Measurements from ENCODE around the gene CISD3.

The CISD3 gene

DNA sequence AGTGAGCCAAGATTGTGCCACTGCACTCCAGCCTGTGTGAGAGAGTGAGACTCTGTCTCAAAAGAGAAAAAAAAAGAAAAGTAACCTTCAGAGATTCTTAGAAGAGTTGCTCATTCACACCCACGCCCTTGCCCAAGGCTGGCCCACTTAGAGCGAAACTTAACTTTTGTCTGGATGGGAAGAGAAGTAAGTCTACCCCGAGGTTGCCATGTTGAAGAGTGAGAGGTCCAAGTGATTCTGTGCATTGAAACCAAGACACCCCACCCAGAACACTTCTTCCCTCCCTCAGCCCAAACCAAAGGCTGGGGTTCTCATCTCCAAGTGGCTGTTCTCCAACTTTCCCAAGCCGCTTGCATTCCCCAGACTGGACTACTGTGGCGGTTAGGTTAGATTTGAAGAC lies 2.4 kb upstream of the CISD3 start:
- DNase-seq (ENCODE audit: low read depth in 1 of 2, low spot score in 1 of 2), result peak in 1 of 2 donors; percentile 53

DNA sequence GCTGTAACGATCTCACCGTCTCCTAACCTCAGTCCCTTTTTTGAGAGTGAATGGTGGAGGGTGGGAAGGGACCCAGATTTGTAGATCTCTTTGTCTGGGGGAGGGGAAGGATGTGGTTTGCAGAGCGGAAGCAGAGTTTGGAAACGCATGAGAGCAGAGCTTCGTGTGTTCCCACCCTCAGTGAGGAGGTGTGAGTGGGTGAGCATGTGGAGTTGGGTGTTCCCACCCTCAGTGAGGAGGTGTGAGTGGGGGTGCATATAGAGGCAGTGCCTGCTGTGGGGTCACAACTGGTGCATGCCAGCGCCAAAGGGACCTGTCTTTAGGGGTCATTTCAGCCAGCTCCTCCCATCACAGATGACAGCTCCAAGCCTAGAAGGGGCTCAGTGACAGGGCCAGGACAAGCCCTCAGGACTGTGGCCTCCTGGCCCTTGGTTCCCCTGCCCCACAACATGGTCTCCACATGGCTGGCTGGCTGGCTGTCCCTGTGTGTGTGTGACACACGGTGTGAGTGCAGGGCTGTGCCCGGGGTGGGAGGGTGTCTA lies 1.8 kb upstream of the CISD3 start:
- DNase-seq (ENCODE audit: low read depth in 1 of 2, low spot score in 1 of 2), result peak in 1 of 2 donors; percentile 48

DNA sequence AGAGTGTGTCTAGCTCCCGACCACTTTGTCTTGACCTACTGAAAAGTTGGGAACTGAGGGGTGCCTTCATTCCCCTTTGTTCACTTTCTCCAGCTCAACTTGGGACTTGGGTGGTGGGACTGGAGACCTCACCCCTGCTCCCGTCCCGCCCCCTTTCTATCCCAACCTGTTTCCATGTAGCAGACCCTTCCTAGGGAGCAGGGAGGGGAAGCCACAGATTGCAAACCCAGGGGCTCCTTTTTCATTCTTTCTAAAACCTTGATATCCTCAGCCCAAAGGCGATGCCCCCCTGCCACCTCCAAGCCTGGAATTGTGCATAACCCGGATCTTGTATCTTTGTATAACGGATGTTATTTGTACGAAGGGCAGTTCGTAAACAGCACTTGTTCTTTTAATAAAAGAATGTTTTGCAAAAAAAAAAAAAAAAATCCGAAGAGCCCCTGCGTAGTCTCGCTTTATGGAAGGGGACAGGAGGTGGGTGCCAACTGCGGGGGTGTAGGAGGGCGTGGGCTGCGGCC lies 714 bp upstream of the CISD3 start:
- DNase-seq (ENCODE audit: low read depth in 1 of 2, low spot score in 1 of 2), result no peak

DNA sequence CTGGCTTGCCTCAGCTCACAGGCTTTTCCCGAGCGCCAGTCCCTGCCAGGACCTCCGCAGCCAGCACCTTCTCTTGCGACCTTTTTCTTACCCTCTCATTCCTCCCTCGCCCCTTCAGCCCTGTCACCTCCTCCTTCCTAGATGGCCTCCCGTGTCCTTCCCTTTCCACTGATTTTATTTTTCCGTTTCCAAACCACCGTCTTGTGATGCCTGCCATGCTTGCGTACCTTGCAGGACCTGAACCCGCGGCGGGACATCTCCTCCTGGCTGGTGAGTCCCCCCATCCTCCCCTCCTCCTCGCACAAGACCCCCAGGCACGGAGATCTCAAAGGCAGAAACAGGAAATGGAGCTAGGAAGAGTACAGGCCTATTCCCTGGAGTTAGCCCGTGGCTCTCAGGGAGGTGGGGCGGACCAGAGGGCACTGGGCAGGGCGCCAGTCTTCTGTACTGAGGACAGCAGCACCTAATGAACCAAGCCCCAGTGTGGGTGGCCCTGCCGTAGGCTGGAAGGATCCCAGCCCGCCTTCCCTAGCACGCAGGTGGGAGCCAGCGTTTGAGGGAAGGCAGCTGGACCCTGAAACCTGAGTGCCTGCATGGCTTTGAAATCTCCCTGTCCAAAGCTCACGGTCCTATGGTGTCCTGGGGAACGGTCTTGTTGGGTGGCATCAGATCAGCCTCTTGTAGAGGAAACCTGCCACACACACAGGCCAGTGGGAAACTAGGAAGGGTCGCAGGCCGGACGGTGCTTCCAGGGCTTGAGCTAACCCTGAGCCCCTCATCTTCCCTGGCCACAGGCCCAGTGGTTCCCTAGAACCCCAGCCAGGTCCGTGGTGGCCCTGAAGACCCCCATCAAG lies 612 bp downstream of the CISD3 start:
- no peak for DNase-seq (ENCODE audit: low read depth in 1 of 2, low spot score in 1 of 2)

DNA sequence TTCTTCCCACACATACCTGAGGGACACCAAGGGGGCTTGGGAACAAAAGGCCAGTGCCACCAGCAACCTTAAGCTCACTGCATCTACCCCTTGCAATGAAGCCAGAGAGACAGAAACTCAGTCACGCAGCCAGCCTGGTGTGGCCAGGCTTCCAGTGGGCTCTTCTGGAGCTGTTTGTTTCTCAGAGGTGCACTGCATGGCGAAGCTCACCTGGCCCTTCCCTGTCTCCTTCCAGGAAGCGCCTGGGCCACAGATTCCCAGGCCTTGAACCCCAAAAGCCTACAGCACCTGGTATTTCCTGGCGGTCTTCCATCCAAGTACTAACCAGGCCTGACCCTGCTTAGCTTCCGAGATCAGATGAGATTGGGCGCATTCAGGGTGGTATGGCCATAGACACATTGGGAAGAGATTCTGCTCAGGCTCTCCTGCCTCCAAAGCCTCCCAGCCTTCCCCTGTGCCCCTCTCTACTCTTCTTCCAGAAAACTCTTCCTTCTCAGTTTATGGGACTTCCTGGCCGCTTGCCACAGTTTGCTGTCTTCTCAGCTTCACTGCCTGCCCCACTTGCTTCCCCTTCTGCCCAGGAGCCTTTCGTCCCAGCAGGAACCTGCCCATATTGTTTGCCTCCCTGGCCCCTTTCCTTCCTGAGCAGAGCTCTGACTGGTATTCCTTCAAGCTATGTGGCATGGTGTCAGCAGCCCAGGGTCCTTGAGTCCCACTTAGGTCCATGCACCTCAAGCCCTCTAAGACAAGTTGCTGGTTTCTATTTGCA lies 1.6 kb downstream of the CISD3 start:
- no peak for DNase-seq (ENCODE audit: low read depth in 1 of 2, low spot score in 1 of 2)

DNA sequence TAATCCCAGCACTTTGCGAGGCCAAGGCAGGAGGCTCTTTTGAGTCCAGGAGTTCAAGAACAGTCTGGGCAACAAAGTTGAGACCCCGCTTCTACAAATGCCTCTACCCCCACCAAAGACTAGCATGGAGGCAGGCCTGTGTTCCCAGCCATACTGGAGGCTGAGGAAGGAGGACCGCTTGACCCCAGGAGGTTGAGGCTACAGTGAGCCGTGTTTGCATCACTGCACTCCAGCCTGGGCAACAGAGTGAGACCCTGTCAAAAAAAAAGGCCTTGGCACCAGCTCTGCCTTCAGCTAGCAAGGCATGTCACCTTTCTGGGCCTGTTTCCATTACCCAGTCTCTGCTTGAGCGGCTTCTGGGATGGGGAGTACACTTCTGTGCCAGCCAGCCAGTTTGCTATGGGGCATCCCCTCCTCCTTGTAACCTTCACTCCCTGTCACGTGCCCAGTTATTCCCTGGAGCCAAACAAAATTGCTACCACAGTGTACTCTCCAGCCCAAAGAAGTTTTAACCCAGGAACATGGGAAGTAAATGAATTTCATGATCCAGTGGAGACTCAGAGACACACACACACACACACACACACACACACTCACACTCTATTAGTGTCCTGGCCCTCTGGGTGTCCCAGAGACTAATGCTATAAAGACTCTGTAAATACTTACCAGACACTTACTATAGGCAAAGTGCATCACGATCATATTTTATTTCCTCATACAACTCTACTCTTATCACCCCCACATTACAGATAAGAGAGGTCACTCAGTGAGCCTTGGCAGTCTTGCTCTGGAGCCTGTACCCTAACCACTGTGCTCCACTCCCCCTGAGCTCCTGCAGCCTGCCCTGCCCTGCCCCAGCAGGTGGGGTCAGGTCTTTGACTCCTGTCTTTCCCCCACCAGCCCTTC lies 2.5 kb downstream of the CISD3 start:
- DNase-seq (ENCODE audit: low read depth in 1 of 2, low spot score in 1 of 2), result no peak

DNA sequence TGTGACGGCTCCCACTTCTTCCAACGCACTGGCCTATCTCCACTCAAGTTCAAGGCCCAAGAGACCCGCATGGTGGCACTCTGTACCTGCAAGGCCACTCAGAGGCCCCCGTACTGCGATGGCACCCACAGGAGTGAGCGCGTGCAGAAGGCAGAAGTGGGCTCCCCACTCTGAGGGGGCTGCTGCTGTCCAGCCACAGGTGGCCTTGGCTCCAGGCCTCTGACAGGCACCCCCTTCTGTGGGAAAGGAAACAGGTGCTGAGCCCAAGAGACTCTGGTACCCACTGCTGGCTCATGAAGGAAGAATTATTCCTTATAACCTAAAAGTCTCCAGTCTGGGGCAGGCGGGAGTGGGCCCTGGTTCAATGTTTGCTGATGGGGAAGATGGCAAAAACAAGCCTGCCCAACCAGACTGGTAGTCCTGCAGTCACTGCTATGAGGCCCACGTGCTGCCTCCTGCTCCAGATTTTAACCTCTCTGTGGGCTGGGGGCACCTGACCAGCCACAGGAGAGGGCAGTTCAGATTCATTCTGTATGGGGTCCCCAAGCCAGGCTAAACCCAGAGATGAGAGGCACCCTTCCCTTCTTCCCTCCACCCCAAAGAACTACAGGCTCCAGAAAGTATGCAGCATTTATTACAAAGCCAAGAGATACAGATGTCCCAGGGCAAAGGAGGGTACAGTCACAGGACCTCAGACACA lies 3.3 kb downstream of the CISD3 start:
- no peak for DNase-seq (ENCODE audit: low read depth in 1 of 2, low spot score in 1 of 2)

DNA sequence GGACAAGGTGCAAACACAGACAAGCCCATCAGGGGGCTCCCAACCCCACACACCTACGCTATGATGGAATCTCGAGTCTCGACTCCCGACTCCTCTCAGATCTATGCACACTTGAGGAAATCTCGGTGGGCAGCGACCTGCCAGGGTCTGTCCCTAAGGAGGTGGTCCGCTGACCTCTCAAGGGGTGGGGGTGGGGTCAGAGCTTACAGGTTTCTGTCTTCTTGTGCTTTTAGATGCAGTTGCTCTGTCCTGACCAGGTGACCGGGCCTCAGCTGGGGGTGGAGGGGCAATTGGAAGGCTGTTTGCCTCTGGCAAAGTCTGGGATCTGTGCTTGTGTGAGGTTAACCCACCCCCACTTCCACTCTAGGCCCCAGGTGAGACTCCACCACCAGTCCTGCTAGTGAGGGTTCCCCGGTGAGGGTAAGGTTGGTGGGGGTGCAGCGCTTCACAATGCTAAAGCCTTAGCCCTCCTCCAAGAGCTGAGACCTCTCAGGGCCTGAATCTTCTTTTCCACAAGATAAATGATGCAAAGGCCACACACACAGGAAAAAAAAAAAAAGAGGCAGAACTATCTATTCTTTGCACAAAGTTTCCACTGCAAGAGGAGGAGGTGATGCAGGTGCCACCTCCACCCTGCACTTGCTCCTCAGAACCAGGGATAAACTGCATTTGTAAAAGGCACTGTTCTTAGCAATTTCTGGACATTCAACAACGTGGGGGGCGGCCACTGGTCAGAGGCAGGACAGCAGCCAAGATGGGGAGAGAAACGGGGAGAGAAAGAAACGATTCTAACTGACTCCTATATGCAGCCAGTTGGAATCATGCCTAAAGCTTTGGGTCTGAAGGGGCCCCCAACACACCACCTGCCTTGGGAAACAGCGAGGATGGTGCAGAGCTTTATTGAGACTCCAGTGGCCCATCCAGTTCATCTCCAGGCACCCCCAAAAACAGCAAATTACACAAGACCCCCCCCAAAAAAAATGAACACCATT lies 4.1 kb downstream of the CISD3 start:
- DNase-seq (ENCODE audit: low read depth in 1 of 2, low spot score in 1 of 2), result no peak

DNA sequence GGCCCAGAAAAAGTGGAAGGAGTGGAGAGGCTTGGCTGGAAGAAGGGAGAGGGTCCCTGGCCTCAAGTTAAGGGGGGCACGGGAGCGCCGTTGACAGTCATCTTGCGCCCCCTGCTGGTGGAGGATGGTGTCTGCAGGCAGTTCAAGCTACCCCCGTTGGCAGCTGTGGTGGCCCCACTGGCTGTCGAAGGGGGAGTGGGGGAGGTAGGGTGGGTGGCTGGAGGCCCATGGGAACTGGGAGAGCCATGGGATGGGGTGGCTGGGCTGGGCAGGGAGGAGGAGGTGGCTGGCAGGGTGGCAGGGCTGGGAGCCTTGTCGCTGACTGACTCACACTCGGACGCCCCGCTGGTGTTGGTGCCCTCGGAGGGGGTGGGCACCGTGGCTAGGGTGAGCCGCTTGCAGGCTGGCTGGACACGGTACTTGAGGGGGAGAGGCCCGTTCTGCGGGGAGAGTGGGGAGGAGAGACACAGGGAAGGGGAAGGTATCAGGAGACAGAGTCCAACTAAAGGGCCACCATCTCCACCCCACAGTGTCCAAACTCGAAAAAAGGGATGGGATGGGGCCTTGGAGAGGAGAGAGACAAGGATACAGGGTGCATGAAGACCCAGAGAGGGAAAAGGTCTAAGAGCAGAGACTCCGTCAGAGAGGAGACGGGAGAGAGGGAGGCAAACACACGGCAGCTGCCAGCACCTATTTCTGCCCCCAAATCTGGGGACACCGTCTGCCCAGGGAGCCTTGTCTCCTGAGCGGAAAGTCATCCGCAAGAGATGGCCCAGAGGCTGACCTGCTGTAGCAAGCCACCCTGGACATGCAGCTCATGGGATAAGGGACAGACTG lies 5.2 kb downstream of the CISD3 start:
- peak; percentile 54 to 67 for DNase-seq (ENCODE audit: low read depth in 1 of 2, low spot score in 1 of 2)

DNA sequence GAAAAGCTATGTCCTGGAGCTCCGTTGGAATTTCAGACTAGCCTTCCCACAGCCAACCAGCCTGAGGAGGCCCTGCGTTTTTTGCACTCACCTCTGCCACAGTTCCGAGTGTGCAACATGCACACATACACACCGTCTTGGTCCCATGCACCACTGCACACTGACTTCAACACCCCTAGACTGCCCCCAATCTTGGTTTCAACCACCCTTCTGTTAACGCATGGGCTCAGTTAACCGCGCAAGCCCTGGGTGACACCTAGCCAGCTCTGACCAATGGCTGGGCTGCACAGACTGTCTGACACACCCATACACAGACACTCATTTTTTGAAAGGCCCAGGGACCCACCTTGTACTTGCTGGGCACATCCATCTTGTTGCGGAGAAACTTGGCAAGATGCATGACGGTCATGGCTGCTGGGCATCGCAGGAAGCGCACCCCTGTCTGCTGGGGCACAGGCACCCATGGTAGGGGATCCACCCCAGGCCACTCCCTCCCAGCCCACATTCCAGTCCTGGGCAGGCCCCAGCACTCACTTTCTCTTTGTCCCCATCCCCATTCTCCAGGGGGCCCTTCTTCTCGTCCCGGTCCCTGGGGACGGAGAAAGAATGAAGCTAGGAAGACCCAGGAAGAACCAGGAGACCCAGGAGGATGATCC lies 8.0 kb downstream of the CISD3 start:
- no peak for DNase-seq (ENCODE audit: low read depth in 1 of 2, low spot score in 1 of 2)

DNA sequence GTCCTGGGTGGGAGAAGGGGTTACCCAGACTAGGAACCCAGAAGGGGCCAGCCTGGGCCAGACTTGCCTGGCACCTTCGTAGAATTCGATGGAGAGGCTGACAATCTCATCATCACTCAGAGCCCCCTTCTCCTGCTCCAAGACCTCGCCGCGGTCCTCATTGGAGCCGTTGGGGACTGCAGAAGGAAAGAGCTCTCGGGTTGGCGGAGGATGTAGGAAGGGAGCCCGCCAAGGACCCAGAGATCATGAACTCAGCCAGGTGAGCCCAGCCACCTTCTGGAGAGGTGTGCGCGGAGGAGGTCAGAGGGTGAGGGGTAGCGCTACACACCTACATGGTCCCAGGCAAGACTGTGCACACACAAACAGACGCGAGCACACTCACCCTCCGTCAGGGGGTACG lies 8.5 kb downstream of the CISD3 start:
- DNase-seq (ENCODE audit: low read depth in 1 of 2, low spot score in 1 of 2), result no peak

DNA sequence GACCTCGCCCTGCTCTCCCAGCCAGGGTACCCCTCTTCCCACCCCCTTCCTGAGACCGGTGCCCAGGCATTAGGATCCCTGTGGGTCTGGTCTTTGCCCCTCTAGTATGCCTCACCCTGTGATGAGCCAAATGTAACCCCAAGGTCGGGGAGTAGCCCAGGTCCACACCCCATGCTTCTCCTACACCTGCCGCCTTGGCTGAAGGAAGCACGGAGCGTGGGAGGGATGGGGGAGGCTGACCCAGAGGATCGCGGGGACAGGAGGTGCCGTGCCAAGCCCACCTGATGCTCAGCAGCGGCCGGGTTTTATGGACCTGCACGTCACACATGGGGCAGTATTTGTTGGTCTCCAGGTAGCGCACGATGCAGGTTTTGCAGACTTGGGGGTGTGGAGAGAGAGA lies 9.2 kb downstream of the CISD3 start:
- no peak for DNase-seq (ENCODE audit: low read depth in 1 of 2, low spot score in 1 of 2)

DNA sequence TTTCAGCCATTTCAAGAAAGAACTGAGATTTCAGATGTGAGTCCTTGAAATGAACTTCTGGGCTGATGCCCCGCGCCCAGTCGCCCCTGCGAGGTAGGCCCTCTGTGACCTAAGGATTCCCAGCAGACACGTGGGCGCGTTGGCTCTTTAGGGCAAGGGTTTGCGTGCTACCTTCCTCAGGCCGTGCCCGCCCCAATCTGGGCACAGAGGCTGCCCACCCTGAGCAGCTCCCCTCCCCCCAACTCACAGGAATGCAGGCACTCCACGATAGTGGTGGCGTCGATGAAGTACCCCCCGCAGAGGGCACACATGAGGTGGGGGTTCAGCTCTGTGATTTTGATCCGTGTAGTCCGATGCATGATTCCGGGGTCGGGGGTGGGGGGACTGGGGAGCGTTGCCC lies 9.9 kb downstream of the CISD3 start:
- no peak for DNase-seq (ENCODE audit: low read depth in 1 of 2, low spot score in 1 of 2)

DNA sequence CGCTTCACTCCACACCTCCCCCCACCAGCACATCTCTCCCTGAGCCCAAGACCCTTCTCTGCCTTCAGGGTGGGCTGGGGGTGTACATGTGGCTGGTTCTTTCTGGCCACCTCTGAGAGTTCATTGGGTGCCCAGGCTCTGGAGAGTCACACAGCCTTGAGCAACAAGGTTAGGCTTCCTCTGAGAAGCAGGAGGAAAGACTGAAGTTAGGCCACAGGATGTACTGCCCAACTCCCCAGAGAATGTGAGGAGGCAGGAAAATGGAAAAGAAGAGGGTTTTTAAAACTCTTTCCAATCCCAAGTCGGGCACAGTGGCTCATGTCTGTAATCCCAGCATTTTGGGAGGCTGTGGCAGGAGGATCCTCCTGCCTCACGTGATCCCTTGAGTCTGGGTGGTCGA lies 10.7 kb downstream of the CISD3 start:
- no peak for DNase-seq (ENCODE audit: low read depth in 1 of 2, low spot score in 1 of 2)

DNA sequence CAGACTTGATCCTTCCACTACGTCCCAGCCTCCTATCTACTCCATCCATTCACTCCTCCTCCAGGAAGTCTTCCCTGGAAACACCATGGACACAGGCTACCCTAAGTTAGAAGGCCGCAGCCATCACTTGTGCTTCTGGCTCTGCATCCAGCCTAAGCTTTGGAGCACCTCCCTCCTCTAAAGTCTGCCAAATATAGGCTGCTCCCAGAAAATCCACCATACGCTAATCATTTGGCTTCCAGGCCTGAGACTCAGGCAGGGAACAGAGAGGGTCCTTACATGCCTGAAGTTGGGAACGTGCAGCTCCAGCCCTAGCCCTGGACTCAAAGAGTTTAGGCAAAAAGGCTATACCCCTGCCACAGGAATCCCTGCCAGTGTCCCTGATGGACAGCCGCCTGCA lies 11.3 kb downstream of the CISD3 start:
- DNase-seq (ENCODE audit: low read depth in 1 of 2, low spot score in 1 of 2), result no peak

DNA sequence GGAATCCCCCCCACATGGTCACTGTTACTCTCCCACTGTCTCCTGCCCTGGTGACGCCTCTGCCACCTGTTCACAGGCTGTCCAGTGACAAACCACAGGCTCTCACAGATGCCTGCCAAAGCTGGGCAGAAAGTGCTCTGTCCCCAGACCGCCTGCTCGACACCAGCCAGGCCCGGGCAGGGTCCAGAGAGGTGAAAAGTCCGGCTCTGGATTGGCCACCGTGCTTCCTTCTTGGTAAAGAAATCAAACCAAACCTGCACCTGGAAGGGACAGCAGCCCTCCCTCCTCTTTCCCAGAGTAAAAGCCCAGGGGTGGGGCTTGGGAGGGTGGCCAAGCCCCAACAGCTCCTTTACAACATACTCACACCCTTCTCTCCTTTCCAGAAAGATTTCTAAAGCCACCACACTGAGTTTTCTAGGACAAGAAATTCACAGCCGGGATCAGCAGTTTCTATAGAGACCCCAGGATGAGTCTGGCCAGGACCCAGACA lies 11.8 kb downstream of the CISD3 start:
- DNase-seq (ENCODE audit: low read depth in 1 of 2, low spot score in 1 of 2), result no peak

Measured in stimulated activated CD4-positive, alpha-beta T cell treated with anti-CD3 and anti-CD28 coated beads, Interleukin-15, amount 100 ng/mL, for 1 hour (primary cell).